CD4-positive, alpha-beta memory T cell (primary cell): Measurements from ENCODE around the gene CTAGE1. TPM values are rescaled to one million over a fixed set of nuclear protein-coding genes. Genes with fewer than 3 reads are reported as not detected.

ENCODE experiments used
- CTCF ChIA-PET: fragments of 350-600 bp; sonication (Branson Sonifier 250); formaldehyde crosslinking; loops from one replicate; lab custom pipeline; 2021; ENCODE audit warnings: inconsistent platforms; ENCODE audit not compliant: partially characterized antibody; lab: Charles Lee
- POLR2A ChIA-PET: fragments of 350-600 bp; sonication (Branson Sonifier 250); formaldehyde crosslinking; loops from one replicate; lab custom pipeline; 2021; ENCODE audit not compliant: partially characterized antibody; lab: Charles Lee
- DNase-seq, 5 donors: peaks; one replicate each; pipeline versions ENCODE4 v3.0.0 to v3.0.0-alpha.2; 2020 to 2022; ENCODE audit warnings: mixed read lengths in 1 of 5
- H3K27ac ChIP-seq: one replicate; pipeline ENCODE4 v1.7.0; 2013; ENCODE audit warnings: low read depth, low read length
- H3K27me3 ChIP-seq: 2 replicates; pipeline ENCODE4 v1.7.0; 2013; ENCODE audit warnings: mild to moderate bottlenecking, low read length, moderate library complexity; ENCODE audit not compliant: insufficient read depth
- H3K36me3 ChIP-seq: 2 replicates; pipeline ENCODE4 v1.7.0; 2013; ENCODE audit warnings: mild to moderate bottlenecking, low read length, moderate library complexity; ENCODE audit not compliant: insufficient read depth
- H3K4me1 ChIP-seq: 2 replicates; pipeline ENCODE4 v1.7.0; 2013; ENCODE audit warnings: mild to moderate bottlenecking, low read length, moderate library complexity; ENCODE audit not compliant: insufficient read depth
- H3K4me3 ChIP-seq, 2 donors: one replicate each; pipeline ENCODE4 v1.7.0; 2013; ENCODE audit warnings: low read length in 2 of 2, mild to moderate bottlenecking in 1 of 2
- H3K9me3 ChIP-seq, 2 donors: one replicate each; pipeline ENCODE4 v1.7.0; 2013; ENCODE audit warnings: low read length in 2 of 2, control low read depth in 1 of 2; ENCODE audit not compliant: control insufficient read depth in 1 of 2
- H3K27ac Mint-ChIP-seq, 7 donors: one replicate each; pipeline ENCODE4 v1.8.0; 2020 to 2021; ENCODE audit warnings: mixed read lengths in 7 of 7, mild to moderate bottlenecking in 6 of 7, inconsistent platforms in 3 of 7, moderate library complexity in 3 of 7
- H3K27me3 Mint-ChIP-seq, 2 donors: one replicate each; pipeline ENCODE4 v1.8.0; 2020 to 2021; ENCODE audit warnings: mixed read lengths in 2 of 2
- H3K36me3 Mint-ChIP-seq, 2 donors: one replicate each; pipeline ENCODE4 v1.8.0; 2020 to 2021; ENCODE audit warnings: mixed read lengths in 2 of 2, inconsistent platforms in 1 of 2, mild to moderate bottlenecking in 1 of 2
- H3K4me1 Mint-ChIP-seq, 4 donors: one replicate each; pipeline ENCODE4 v1.8.0; 2020 to 2021; ENCODE audit warnings: mixed read lengths in 4 of 4, mild to moderate bottlenecking in 1 of 4
- H3K4me3 Mint-ChIP-seq, 8 donors: one replicate each; pipeline ENCODE4 v1.8.0; 2020 to 2021; ENCODE audit warnings: mixed read lengths in 8 of 8, mild to moderate bottlenecking in 7 of 8, moderate library complexity in 6 of 8, inconsistent platforms in 3 of 8
- H3K9me3 Mint-ChIP-seq, 8 donors: one replicate each; pipeline ENCODE4 v1.8.0; 2020 to 2021; ENCODE audit warnings: mixed read lengths in 8 of 8, mild to moderate bottlenecking in 5 of 8, inconsistent platforms in 3 of 8, moderate library complexity in 1 of 8
- intact Hi-C: fragments of 100-400 bp; cut with micrococcal nuclease; formaldehyde crosslinking; loops from one replicate; pipeline ENCODE4 v1.15.1; 2023
- polyA plus RNA-seq, 2 donors: library from polyadenylated mRNA; unstranded; fragments of 300-500 nt; fragmentation: Illumina TruSeq; gene quantifications; one replicate each; pipeline ENCODE4 v1.2.3, GENCODE V29; 2021
- total RNA-seq, 2 experiments: library from RNA; stranded (reverse); gene quantifications; one replicate each; pipeline ENCODE4 v1.2.3, GENCODE V29; 2021

The CTAGE1 gene
- total and polyA plus RNA-seq, 4 experiments from 2014 or later, result not detected

GRCh38 chr18:22434973-22435608 lies 17.4 kb upstream of the CTAGE1 start:
- H3K9me3 Mint-ChIP-seq, result peaks cover 0 to 10% (median under 1%) of the 10 kb centered on the region in 8 donors
- no peak overlapping the region for H3K27ac ChIP-seq
- H3K36me3 Mint-ChIP-seq, result no peaks in the 10 kb centered on the region
- CTCF ChIA-PET, result no interaction called here
- H3K36me3 ChIP-seq, result no peaks in the 10 kb centered on the region
- no peak overlapping the region for H3K27ac Mint-ChIP-seq
- H3K4me1 ChIP-seq, result no peaks in the 10 kb centered on the region
- no peak overlapping the region for H3K4me3 ChIP-seq
- no peaks in the 10 kb centered on the region for H3K9me3 ChIP-seq
- POLR2A ChIA-PET, result no interaction called here
- intact Hi-C loops, result no loop called here
- H3K27me3 Mint-ChIP-seq, result no peaks in the 10 kb centered on the region
- no peaks in the 10 kb centered on the region for H3K4me1 Mint-ChIP-seq
- H3K27me3 ChIP-seq, result no peaks in the 10 kb centered on the region
- no peak for DNase-seq
- H3K4me3 Mint-ChIP-seq, result no peak overlapping the region

- intact Hi-C loops, result no loop called here
- no peak overlapping the region for H3K27ac ChIP-seq
- Mint-ChIP-seq H3K4me1 (peaks cover 0 to 2% (median 0%) of the 10 kb centered on the region in 4 donors), H3K9me3 (peaks cover 0 to 10% (median under 1%) of the 10 kb centered on the region in 8 donors), H3K4me3 (no peak overlapping the region), H3K27me3 (no peaks in the 10 kb centered on the region), H3K36me3 (no peaks in the 10 kb centered on the region), H3K27ac (no peak overlapping the region)
- POLR2A ChIA-PET, result no interaction called here
- no peaks in the 10 kb centered on the region for H3K27me3 ChIP-seq
- H3K4me3 ChIP-seq, result no peak overlapping the region
- no peaks in the 10 kb centered on the region for H3K9me3 ChIP-seq
- H3K4me1 ChIP-seq, result no peaks in the 10 kb centered on the region
- DNase-seq, result no peak
- no peaks in the 10 kb centered on the region for H3K36me3 ChIP-seq
- CTCF ChIA-PET, result no interaction called here
These were observed 16.2 kb upstream of the CTAGE1 start for GRCh38 chr18:22433956-22434355.

GRCh38 chr18:22432657-22433137 lies 15.0 kb upstream of the CTAGE1 start:
- H3K36me3 ChIP-seq, result no peaks in the 10 kb centered on the region
- ChIA-PET POLR2A (no interaction called here), CTCF (no interaction called here)
- H3K4me1 Mint-ChIP-seq, result peaks cover 0 to 2% (median 0%) of the 10 kb centered on the region in 4 donors
- no peak overlapping the region for H3K27ac ChIP-seq
- no peaks in the 10 kb centered on the region for H3K4me1 ChIP-seq
- no peak for DNase-seq
- H3K9me3 Mint-ChIP-seq, result peaks cover 0 to 10% (median under 1%) of the 10 kb centered on the region in 8 donors
- H3K27me3 Mint-ChIP-seq, result no peaks in the 10 kb centered on the region
- no peak overlapping the region for H3K4me3 ChIP-seq
- H3K27me3 ChIP-seq, result no peaks in the 10 kb centered on the region
- H3K27ac Mint-ChIP-seq, result no peak overlapping the region
- no peaks in the 10 kb centered on the region for H3K36me3 Mint-ChIP-seq
- no peak overlapping the region for H3K4me3 Mint-ChIP-seq
- intact Hi-C loops, result no loop called here
- no peaks in the 10 kb centered on the region for H3K9me3 ChIP-seq

GRCh38 chr18:22429564-22429963 lies 11.8 kb upstream of the CTAGE1 start:
- no peaks in the 10 kb centered on the region for H3K9me3 ChIP-seq
- DNase-seq, result no peak
- H3K27me3 ChIP-seq, result no peaks in the 10 kb centered on the region
- H3K4me3 Mint-ChIP-seq, result no peak overlapping the region
- ChIA-PET POLR2A (no interaction called here), CTCF (no interaction called here)
- H3K4me1 ChIP-seq, result no peaks in the 10 kb centered on the region
- H3K36me3 ChIP-seq, result no peaks in the 10 kb centered on the region
- intact Hi-C loops, result loop anchor here (10.0 kb wide), 1 partner anchor 55 kb away; no protein-coding TSS in a partner anchor
- H3K9me3 Mint-ChIP-seq, result peaks cover 0 to 12% (median under 1%) of the 10 kb centered on the region in 8 donors
- no peak overlapping the region for H3K27ac Mint-ChIP-seq
- H3K27ac ChIP-seq, result no peak overlapping the region
- H3K4me1 Mint-ChIP-seq, result peaks cover 0 to 2% (median 0%) of the 10 kb centered on the region in 4 donors
- H3K4me3 ChIP-seq, result no peak overlapping the region
- H3K36me3 Mint-ChIP-seq, result no peaks in the 10 kb centered on the region
- no peaks in the 10 kb centered on the region for H3K27me3 Mint-ChIP-seq

- no peak overlapping the region for H3K27ac Mint-ChIP-seq
- DNase-seq, result no peak
- H3K27me3 Mint-ChIP-seq, result no peaks in the 10 kb centered on the region
- no peaks in the 10 kb centered on the region for H3K27me3 ChIP-seq
- peaks cover 0 to 2% (median 0%) of the 10 kb centered on the region in 4 donors for H3K4me1 Mint-ChIP-seq
- H3K4me3 Mint-ChIP-seq, result no peak overlapping the region
- no peaks in the 10 kb centered on the region for H3K9me3 ChIP-seq
- H3K36me3 ChIP-seq, result no peaks in the 10 kb centered on the region
- H3K36me3 Mint-ChIP-seq, result no peaks in the 10 kb centered on the region
- ChIA-PET CTCF (no interaction called here), POLR2A (no interaction called here)
- H3K4me1 ChIP-seq, result no peaks in the 10 kb centered on the region
- no peak overlapping the region for H3K27ac ChIP-seq
- H3K9me3 Mint-ChIP-seq, result peaks cover 0 to 12% (median under 1%) of the 10 kb centered on the region in 8 donors
- intact Hi-C loops, result loop anchor here (10.0 kb wide), 1 partner anchor 54 kb away; no protein-coding TSS in a partner anchor
- H3K4me3 ChIP-seq, result no peak overlapping the region
These were observed 11.0 kb upstream of the CTAGE1 start for GRCh38 chr18:22428672-22429071.

- intact Hi-C loops, result loop anchor here (10.0 kb wide), 1 partner anchor 53 kb away; no protein-coding TSS in a partner anchor
- CTCF ChIA-PET, result no interaction called here
- no peaks in the 10 kb centered on the region for H3K36me3 Mint-ChIP-seq
These were observed 10.3 kb upstream of the CTAGE1 start for GRCh38 chr18:22427822-22428549.

GRCh38 chr18:22424565-22424963 lies 6.8 kb upstream of the CTAGE1 start:
- CTCF ChIA-PET, result no interaction called here
- peaks cover 0 to 11% (median 2%) of the 10 kb centered on the region in 8 donors for H3K9me3 Mint-ChIP-seq
- H3K4me3 Mint-ChIP-seq, result no peak overlapping the region

More at GRCh38 chr18:22427822-22428549, 10.3 kb upstream of the CTAGE1 start:
- H3K36me3 ChIP-seq, result no peaks in the 10 kb centered on the region
- H3K4me1 Mint-ChIP-seq, result peaks cover 0 to 2% (median 0%) of the 10 kb centered on the region in 4 donors
- H3K4me1 ChIP-seq, result no peaks in the 10 kb centered on the region
- H3K9me3 ChIP-seq, result no peaks in the 10 kb centered on the region
- H3K27me3 ChIP-seq, result no peaks in the 10 kb centered on the region
- POLR2A ChIA-PET, result no interaction called here
- H3K9me3 Mint-ChIP-seq, result peaks cover 0 to 12% (median under 1%) of the 10 kb centered on the region in 8 donors
- no peak overlapping the region for H3K4me3 Mint-ChIP-seq
- no peaks in the 10 kb centered on the region for H3K27me3 Mint-ChIP-seq
- no peak overlapping the region for H3K27ac ChIP-seq
- no peak for DNase-seq
- H3K4me3 ChIP-seq, result no peak overlapping the region
- H3K27ac Mint-ChIP-seq, result peak overlapping the region in 1 of 7 donors; percentile 7

More at GRCh38 chr18:22424565-22424963, 6.8 kb upstream of the CTAGE1 start:
- Histone ChIP-seq H3K4me3 (no peak overlapping the region), H3K27ac (no peak overlapping the region), H3K36me3 (no peaks in the 10 kb centered on the region), H3K9me3 (no peaks in the 10 kb centered on the region), H3K27me3 (no peaks in the 10 kb centered on the region), H3K4me1 (no peaks in the 10 kb centered on the region)
- Mint-ChIP-seq H3K36me3 (no peaks in the 10 kb centered on the region), H3K4me1 (peaks cover 0 to 2% (median 0%) of the 10 kb centered on the region in 4 donors), H3K27me3 (no peaks in the 10 kb centered on the region), H3K27ac (no peak overlapping the region)
- DNase-seq, result no peak
- POLR2A ChIA-PET, result no interaction called here
- intact Hi-C loops, result loop anchor here (10.0 kb wide), 1 partner anchor 50 kb away; no protein-coding TSS in a partner anchor
